GM19025 (cell line): Measurements from ENCODE around the gene ILF2.
"Not testable (repeated sequence)": the region's sequence is repeated elsewhere in the genome, so short reads cannot be mapped to it uniquely, and the experiment has no call there.

Source experiments
- ATAC-seq: cut with Tn5 transposase; IDR thresholded peaks from one replicate; pipeline ENCODE4 v1.9.1; 2021; ENCODE audit warnings: mild to moderate bottlenecking, low read depth, moderate library complexity; ENCODE audit not compliant: unreplicated experiment

ILF2 gene

GRCh38 chr1:153651771-153652170, 19.0 kb downstream of the ILF2 start:
- ATAC-seq, result no peak

GRCh38 chr1:153649863-153650235, 20.9 kb downstream of the ILF2 start:
- no peak for ATAC-seq

- ATAC-seq, result no peak
Observed at GRCh38 chr1:153649137-153649862, 21.5 kb downstream of the ILF2 start.

GRCh38 chr1:153648000-153648643, 22.7 kb downstream of the ILF2 start:
- ATAC-seq, result no peak

GRCh38 chr1:153647346-153647714, 23.5 kb downstream of the ILF2 start:
- ATAC-seq, result no peak

- ATAC-seq, result no peak
Observed at GRCh38 chr1:153646672-153647345, 24.0 kb downstream of the ILF2 start.

GRCh38 chr1:153643816-153644215, 27.0 kb downstream of the ILF2 start:
- ATAC-seq, result no peak

- no peak for ATAC-seq
Observed at GRCh38 chr1:153643100-153643499, 27.7 kb downstream of the ILF2 start.

- ATAC-seq, result no peak
Observed at GRCh38 chr1:153642161-153642560, 28.6 kb downstream of the ILF2 start.

- ATAC-seq, result no peak
Observed at GRCh38 chr1:153640861-153641260, 29.9 kb downstream of the ILF2 start.

- ATAC-seq, result not testable (repeated sequence)
Observed at GRCh38 chr1:153640213-153640612, 30.6 kb downstream of the ILF2 start.

- ATAC-seq, result no peak
Observed at GRCh38 chr1:153639280-153639679, 31.5 kb downstream of the ILF2 start.

- ATAC-seq, result no peak
Observed at GRCh38 chr1:153638261-153638660, 32.5 kb downstream of the ILF2 start.

GRCh38 chr1:153636312-153636711, 34.5 kb downstream of the ILF2 start:
- no peak for ATAC-seq

GRCh38 chr1:153635872-153636271, 34.9 kb downstream of the ILF2 start:
- ATAC-seq, result no peak

- peak; percentile 79 for ATAC-seq
Observed at GRCh38 chr1:153633754-153634665, 36.8 kb downstream of the ILF2 start, which contains the start of gene CHTOP. TSS of gene CHTOP (plus strand) at chr1:153634066. CDS start at chr1:153636589, 2,523 bp downstream.

- ATAC-seq, result peak; percentile 2
Observed at GRCh38 chr1:153633161-153633753, 37.5 kb downstream of the ILF2 start.

- no peak for ATAC-seq
Observed at GRCh38 chr1:153631047-153632022, 39.5 kb downstream of the ILF2 start.

GRCh38 chr1:153630384-153630783, 40.4 kb downstream of the ILF2 start:
- ATAC-seq, result no peak
